ENCODE measurements around the gene THSD4.

The THSD4 gene

DNA sequence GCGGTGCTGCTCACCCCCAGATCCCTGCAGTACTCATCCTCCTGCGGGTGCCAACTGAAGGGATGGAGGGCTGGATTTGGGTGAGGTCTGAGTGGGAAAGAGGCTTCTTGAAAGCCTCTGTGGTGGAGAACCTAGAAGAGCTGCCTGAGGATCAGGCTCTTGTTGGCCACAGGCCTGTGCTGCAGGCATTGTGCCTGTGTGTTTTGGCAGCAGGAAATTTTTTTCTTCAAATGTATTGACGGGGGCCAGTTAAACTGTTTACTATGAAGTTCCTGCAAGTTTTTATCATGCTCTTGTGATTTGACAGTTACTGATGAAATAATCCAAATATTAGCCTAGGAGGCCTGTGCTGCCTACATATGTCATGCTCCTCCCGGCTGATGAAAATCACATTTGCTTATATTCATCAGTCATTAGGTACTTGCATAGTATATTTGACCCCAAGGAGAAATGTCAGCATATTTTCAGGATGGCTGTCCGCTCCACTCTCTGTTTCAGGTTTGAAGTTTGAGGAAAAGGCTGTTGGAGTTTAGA is 103.1 kb downstream of the THSD4 start:
- TF ChIP-seq, protein P1, sequence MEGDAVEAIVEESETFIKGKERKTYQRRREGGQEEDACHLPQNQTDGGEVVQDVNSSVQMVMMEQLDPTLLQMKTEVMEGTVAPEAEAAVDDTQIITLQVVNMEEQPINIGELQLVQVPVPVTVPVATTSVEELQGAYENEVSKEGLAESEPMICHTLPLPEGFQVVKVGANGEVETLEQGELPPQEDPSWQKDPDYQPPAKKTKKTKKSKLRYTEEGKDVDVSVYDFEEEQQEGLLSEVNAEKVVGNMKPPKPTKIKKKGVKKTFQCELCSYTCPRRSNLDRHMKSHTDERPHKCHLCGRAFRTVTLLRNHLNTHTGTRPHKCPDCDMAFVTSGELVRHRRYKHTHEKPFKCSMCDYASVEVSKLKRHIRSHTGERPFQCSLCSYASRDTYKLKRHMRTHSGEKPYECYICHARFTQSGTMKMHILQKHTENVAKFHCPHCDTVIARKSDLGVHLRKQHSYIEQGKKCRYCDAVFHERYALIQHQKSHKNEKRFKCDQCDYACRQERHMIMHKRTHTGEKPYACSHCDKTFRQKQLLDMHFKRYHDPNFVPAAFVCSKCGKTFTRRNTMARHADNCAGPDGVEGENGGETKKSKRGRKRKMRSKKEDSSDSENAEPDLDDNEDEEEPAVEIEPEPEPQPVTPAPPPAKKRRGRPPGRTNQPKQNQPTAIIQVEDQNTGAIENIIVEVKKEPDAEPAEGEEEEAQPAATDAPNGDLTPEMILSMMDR (IDR thresholded peaks at IDR 0.05): no peak

DNA sequence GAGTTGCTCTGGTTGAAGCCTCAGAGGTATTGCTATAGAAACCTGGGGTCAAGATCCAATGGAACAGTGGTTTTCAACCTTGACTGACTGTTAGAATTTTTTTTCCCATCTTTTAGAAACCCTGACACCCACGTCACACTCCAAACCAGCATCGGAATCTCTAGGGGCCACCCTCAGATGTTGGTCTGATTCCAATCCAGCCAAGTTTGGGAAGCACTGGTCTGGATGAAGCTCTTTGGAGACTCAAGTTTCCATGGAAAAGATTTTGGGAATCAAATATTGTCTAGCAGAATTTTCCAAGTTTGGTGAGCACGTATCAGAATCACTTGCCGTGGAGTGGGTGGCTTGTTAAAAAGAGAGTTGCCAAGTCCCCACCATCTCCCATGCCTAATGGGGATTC is 103.8 kb downstream of the THSD4 start:
- TF ChIP-seq, protein P1 (IDR thresholded peaks at IDR 0.05): no peak

DNA sequence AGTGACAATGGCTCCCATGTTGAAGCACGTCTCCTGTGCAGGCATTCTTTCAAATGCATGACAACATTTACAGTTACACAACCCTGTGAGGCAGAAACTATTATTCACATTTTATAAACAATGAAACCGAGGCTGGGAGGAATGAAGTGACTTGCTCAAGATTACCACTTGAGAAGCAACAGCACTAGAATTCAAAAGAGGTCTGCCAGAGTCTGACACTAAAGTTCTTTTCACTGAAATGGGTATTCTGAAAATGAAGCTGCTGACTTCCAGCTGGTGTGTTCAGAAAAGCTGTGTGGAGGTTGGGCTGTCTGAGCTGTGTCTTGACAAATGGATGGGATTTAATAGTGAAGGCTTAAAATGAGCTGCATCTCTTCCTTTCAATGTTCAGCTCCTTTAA is 104.4 kb downstream of the THSD4 start:
- TF ChIP-seq, protein P1 (IDR thresholded peaks at IDR 0.05): no peak

DNA sequence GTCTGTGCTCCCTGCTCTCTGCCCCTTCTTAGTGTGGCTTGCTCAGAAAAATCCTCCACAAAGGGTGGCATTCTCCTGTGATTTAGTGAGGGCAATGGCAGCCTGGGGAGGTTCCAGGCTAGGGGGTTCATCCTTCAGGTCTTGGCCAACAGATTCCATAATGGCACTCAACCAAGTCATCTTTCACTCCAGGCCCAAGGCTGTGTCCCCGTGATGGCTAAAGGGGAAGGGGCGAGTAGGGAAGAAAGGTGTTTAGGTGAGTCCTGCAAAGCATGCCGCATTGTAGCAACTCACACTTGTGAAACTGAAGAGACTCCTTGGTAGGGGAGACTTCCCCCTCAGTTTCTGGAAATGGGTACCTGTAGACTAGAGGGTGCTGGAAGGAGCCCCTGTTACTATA is 105.6 kb downstream of the THSD4 start:
- TF ChIP-seq, protein P1 (IDR thresholded peaks at IDR 0.05): no peak

DNA sequence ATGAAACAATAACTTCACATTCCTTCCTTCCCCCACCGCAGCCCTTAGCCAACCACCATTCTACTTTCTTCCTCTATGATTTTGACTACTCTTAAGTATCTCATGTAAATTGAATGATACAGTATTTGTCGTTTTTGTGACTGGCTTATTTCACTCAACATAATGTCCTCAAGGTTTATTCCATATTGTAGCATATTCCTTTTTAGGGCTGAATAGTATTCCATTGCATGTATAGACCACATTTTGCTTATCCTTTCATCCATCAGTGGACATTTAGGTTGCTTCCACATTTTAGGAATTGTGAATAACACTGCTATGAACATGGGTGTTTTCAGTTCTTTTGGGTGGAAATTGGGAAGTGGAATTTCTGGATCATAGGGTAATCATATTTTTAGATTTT is 106.1 kb downstream of the THSD4 start:
- TF ChIP-seq, protein P1 (IDR thresholded peaks at IDR 0.05): no peak

DNA sequence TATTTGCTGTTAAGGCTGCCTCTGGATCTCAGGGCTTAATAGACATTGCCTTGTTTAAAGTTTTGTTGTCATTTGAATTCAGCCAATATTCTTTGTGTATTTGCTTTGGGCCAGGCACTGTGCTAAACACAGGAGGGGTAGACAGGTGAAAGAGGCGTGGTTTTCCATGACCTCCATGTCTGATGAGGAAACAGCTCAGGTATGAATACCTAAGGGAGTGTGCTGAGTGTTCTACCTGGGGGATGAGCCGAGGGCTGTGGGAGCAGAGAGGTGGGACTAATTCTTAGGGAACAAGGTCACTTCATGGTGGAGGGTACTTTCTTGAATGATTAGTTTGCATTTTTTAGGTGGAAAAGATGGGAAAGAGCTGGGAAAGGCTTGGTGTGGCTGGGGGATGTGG is 108.2 kb downstream of the THSD4 start:
- TF ChIP-seq, protein P1 (IDR thresholded peaks at IDR 0.05): no peak

DNA sequence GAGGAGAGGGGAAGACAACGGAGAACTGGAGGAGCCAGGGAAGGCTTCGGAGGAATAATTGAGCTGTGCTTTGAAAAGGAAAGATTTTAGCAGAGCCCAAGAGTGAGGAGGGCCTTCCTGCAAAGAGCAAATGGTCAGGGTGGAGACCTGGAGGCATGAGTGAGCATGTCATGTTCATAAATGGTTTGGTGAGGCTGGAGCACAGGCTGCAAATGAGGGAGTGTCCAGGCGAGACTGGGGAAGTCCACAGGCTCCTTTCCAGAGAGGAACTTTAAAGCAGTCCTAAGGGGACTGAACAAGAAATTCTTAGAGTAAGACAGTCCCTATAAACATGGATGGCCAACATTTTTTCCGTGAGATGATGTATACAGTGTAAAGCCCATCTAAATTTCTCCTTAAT is 108.8 kb downstream of the THSD4 start:
- TF ChIP-seq, protein P1 (IDR thresholded peaks at IDR 0.05): no peak

DNA sequence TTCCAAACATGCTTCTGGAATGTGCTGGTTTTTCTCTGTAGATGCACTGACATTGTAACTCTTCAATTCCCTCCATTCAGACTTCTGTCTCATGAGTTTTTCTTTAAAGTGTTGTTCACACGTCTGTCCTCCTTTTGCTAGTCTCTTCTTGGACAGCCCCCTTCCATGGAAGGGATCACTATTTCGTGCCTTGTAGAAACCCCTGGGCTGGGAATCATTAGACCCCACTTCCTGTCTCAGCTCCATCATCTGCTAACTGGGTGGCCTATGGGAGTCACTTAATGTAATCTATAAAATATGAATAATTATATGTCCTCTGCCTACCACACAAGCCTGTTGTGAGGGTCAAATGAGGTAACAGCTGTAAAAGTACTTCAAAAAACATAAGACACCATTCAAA is 110.6 kb downstream of the THSD4 start:
- TF ChIP-seq, protein P1 (IDR thresholded peaks at IDR 0.05): no peak

All from LNCAP (cell line).